WTC11 (cell line): ENCODE measurements around the gene ASB17.

Source experiments
- TF ChIP-seq, protein P1 (sequence below): fragments of 200-600 bp; IDR thresholded peaks from 2 replicates; pipeline ENCODE4 v1.8.0; 2022; ENCODE audit warnings: antibody characterized with exemption
- TF ChIP-seq, protein P2 (sequence below): sonication (generic); formaldehyde crosslinking; IDR thresholded peaks from 2 replicates; pipeline ENCODE4 v1.8.0; 2023; ENCODE audit warnings: mild to moderate bottlenecking, missing genetic modification reagents

DNA sequence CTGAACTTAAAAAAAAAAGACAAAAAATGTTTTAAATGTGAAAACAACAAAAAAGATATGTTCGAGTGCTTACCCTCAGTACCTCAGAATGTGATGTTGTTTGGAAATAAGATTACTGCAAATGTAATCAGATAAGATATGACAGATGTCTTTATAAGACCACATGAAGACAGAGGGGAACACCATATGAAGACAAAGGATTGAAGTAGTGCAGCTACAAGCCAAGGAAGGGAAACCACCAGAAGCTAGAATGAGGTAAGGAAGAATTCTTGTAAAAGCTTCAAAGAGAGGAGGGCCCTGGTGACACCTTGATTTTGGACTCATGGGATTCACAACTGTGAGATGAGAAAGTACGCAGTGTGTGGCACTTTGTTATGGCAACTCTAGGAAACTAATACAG, 15.4 kb downstream of the ASB17 start:
- TF ChIP-seq, protein P1, sequence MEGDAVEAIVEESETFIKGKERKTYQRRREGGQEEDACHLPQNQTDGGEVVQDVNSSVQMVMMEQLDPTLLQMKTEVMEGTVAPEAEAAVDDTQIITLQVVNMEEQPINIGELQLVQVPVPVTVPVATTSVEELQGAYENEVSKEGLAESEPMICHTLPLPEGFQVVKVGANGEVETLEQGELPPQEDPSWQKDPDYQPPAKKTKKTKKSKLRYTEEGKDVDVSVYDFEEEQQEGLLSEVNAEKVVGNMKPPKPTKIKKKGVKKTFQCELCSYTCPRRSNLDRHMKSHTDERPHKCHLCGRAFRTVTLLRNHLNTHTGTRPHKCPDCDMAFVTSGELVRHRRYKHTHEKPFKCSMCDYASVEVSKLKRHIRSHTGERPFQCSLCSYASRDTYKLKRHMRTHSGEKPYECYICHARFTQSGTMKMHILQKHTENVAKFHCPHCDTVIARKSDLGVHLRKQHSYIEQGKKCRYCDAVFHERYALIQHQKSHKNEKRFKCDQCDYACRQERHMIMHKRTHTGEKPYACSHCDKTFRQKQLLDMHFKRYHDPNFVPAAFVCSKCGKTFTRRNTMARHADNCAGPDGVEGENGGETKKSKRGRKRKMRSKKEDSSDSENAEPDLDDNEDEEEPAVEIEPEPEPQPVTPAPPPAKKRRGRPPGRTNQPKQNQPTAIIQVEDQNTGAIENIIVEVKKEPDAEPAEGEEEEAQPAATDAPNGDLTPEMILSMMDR = no peak
- TF ChIP-seq, protein P2, sequence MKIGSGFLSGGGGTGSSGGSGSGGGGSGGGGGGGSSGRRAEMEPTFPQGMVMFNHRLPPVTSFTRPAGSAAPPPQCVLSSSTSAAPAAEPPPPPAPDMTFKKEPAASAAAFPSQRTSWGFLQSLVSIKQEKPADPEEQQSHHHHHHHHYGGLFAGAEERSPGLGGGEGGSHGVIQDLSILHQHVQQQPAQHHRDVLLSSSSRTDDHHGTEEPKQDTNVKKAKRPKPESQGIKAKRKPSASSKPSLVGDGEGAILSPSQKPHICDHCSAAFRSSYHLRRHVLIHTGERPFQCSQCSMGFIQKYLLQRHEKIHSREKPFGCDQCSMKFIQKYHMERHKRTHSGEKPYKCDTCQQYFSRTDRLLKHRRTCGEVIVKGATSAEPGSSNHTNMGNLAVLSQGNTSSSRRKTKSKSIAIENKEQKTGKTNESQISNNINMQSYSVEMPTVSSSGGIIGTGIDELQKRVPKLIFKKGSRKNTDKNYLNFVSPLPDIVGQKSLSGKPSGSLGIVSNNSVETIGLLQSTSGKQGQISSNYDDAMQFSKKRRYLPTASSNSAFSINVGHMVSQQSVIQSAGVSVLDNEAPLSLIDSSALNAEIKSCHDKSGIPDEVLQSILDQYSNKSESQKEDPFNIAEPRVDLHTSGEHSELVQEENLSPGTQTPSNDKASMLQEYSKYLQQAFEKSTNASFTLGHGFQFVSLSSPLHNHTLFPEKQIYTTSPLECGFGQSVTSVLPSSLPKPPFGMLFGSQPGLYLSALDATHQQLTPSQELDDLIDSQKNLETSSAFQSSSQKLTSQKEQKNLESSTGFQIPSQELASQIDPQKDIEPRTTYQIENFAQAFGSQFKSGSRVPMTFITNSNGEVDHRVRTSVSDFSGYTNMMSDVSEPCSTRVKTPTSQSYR = no peak
